Measurements from ENCODE around the gene CCDC110. TPM values are rescaled to one million over a fixed set of nuclear protein-coding genes. Genes with fewer than 3 reads are reported as not detected.

Gene CCDC110
- polyA plus RNA-seq, 4 donors = 2.2 to 2.7 (median 2.5) TPM

GRCh38 chr4:185424905-185425646 is 46.5 kb downstream of the CCDC110 start:
- DNase-seq (ENCODE audit: low read depth in 4 of 4, low spot score in 3 of 4) = peak in 2 of 4 donors; percentile 40 to 41

- no peak for DNase-seq (ENCODE audit: low read depth in 4 of 4, low spot score in 3 of 4)
Measured at GRCh38 chr4:185421366-185422124, 50.0 kb downstream of the CCDC110 start.

DNA sequence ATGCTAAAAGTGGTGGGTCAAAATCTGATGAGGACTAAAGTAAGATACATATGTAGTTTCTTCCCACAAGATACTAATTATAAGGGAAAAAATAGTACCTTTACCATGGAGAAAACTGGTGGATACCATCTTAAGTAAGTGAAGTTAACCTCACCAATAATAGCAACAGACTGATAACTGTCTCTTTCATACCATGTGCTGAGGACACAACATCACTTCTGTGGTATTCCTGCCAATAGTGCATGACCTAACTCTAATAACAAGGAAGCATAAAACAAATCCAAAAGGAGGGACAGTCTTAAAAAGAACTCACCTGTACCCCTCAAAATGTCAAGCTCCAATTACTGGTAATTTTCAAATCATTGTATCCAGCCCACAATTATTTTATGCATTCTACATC is 54.6 kb downstream of the CCDC110 start:
- DNase-seq (ENCODE audit: low read depth in 4 of 4, low spot score in 3 of 4) = no peak

DNA sequence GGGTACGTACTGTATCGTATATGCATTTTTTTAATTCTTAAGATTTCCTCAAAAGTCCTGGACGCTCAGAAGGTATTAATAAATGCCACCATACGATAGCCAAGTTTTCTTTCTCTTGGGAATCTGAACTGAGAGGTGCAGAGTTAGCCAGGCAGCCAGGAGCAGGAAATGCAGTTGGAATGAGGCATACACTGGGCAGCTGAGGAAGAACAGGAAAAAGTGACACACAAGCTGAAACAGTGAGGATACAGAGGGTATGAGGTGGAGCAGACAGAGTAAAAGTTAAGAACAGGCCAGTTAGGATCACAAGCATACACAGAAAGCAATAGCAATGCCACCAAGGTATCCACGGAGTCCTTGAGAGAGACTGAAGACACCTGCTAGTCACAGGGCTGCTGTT is 59.1 kb downstream of the CCDC110 start:
- no peak for DNase-seq (ENCODE audit: low read depth in 4 of 4, low spot score in 3 of 4)

DNA sequence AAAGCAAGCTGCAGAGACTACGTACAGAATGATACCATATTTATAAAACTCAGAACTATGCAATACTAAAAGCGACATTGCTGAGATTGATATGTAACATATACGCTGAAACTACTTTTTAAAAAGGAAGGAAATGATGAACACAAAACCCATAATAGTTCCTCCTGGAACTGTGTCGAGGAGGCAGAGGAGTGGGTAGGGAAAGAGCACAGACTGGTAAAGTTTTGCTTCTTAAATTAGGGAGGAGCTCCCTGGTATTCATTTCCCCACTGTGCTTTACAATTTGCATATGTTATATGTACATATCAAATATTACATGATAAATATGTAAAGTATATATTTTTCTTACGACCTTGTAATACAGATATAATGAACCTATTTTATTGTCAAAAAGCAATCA is 59.7 kb downstream of the CCDC110 start:
- DNase-seq (ENCODE audit: low read depth in 4 of 4, low spot score in 3 of 4) = no peak

- DNase-seq (ENCODE audit: low read depth in 4 of 4, low spot score in 3 of 4) = no peak
Measured at GRCh38 chr4:185408432-185408831, 63.1 kb downstream of the CCDC110 start.

GRCh38 chr4:185405296-185405999 is 66.1 kb downstream of the CCDC110 start:
- no peak for DNase-seq (ENCODE audit: low read depth in 4 of 4, low spot score in 3 of 4)

DNA sequence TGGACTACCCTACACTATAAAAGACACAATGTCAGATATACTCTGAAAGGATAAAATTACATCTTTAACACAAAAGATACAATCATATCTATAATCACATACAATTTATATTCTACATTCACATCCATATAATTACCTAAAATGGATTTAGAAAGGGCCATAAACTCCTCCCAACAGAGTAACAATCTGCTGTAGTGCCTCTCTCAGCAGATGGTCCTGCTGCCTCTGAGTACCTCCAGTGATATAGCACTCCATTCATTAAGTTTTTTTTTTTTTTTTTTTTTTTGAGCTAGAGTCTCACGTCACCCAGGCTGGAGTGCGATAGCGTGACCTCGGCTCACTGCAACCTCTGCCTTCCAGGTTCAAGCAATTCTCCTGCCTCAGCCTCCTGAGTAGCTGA is 67.5 kb downstream of the CCDC110 start:
- no peak for DNase-seq (ENCODE audit: low read depth in 4 of 4, low spot score in 3 of 4)

GRCh38 chr4:185399466-185399865 is 72.1 kb downstream of the CCDC110 start:
- DNase-seq (ENCODE audit: low read depth in 4 of 4, low spot score in 3 of 4) = no peak

- no peak for DNase-seq (ENCODE audit: low read depth in 4 of 4, low spot score in 3 of 4)
Measured at GRCh38 chr4:185398618-185399017, 72.9 kb downstream of the CCDC110 start.

DNA sequence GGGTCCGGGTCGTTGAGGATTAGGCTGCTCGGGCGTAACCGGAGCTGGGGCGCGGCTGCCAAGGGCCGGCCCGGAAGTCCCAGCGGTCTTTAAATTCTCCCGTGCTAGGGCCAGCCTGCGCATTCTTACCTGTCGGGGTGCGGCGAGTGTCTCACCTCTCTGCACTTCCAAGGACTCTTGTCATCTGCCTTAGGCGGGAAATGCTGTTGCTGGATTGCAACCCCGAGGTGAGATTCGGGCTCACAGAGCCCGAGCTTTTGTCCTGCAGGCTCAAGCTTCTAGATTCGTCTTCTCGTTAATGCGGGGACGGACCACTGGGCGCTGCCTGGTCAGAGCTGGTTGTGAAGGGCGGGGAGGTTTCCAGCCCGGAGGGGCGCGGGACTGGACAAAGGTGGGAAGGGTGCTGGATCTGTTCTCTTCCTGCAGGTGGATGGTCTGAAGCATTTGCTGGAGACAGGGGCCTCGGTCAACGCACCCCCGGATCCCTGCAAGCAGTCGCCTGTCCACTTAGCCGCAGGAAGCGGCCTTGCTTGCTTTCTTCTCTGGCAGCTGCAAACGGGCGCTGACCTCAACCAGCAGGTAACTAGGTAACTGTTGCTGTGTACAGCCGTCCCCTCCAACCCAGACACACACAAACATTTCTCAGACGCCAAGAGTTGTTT is 74.7 kb downstream of the CCDC110 start, which contains the start of gene ANKRD37:
Gene ANKRD37, plus strand, starts transcription at position 118 of the 662 bp plus-strand sequence. Its CDS starts 83 bp downstream, at position 201.
- peak in 2 of 4 donors; percentile 41 to 53 for DNase-seq (ENCODE audit: low read depth in 4 of 4, low spot score in 3 of 4)

DNA sequence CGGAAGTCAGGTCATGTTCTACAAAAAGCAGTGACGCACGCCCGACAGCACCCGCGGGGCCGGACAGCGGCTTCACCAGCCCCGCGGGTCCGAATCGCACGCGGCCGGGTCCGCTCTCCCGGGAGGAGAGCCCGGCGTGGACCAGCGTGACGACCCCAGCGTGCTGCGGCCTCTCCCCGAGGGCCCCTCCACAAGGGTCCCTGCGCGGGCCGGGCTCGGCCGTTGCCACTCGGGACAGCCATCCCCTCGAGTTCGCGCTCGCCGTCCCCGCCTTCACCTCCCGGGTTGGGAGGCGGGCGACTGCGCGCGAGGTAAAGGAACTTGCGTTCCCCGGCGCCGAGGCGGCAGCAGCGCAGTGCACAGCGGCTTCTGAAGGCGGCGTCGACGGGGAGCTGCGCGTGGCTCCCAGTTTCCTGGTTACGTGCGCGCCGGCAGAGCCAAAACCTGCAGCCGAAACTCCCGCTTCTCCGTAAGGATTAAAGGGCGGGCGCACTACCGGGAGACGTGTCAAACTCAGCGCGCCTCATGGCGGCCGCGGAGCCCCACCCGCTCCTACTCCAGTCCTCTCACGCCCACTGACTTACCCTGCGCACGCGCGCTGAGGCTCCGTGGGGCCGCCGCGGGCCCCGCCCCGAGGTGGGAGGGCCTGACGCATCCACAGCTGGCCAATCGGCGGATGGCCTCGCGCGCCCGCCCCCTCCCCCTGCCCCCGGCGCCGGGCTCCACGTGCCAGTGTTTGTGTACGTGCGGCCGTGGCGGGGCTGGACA is 75.4 kb downstream of the CCDC110 start:
- peak; percentile 92 to 96 (median 94) for DNase-seq (ENCODE audit: low read depth in 4 of 4, low spot score in 3 of 4)

- DNase-seq (ENCODE audit: low read depth in 4 of 4, low spot score in 3 of 4) = peak in 3 of 4 donors; percentile 75 to 83 (median 82)
Measured at GRCh38 chr4:185395238-185395955, 76.1 kb downstream of the CCDC110 start, which contains the start of gene LRP2BP. Gene LRP2BP (minus strand): TSS chr4:185395924. CDS start chr4:185378186, 17,738 bp downstream.

Other genes starting within 250 kb of the CCDC110 start
- gene LRP2BP, start 75.8 kb downstream of the CCDC110 start, polyA plus RNA-seq (ENCODE audit: insufficient read length in 4 of 4) = 1 to 10 TPM; 2.7 to 3.5 (median 3.1) TPM
- gene ANKRD37, start 74.9 kb downstream of the CCDC110 start, polyA plus RNA-seq (ENCODE audit: insufficient read length in 4 of 4) = 10 to 100 TPM in 3 of 4 donors, 1 to 10 TPM in 1; 10.0 to 15.3 (median 12.1) TPM
- gene UFSP2, start 45.8 kb downstream of the CCDC110 start, polyA plus RNA-seq (ENCODE audit: insufficient read length in 4 of 4) = 10 to 100 TPM; 57.8 to 86.3 (median 75.6) TPM
- gene PDLIM3, start 63.8 kb upstream of the CCDC110 start, polyA plus RNA-seq (ENCODE audit: insufficient read length in 4 of 4) = 1 to 10 TPM; 3.8 to 7.2 (median 4.2) TPM

Measured in right renal pelvis (tissue), 4 donors.